ENCODE measurements around the gene KLHL29.

DNA sequence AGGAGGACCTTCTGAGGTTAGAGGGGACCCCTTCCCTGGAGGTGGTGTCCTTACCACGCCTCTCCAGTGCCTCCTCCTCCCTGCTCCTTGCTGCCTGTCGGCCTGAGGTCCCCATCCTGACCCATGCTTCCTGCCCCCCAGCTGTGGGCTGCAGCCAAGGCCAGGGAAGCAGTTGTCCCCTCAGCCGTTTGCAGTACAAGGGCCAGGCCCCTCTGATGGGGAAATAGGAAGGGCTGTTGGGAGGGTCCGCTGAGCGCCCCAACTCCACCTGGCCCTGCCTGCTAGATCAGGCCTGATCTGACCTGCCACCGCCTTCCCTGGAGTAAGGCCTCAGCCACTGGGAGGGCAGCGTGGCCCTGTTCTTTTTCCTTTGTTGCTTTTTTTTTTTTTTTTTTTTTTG is 219.8 kb downstream of the KLHL29 start:
- TF ChIP-seq POU2F2 (IDR thresholded peaks at IDR 0.05; ENCODE audit: low read depth, low read length) (no peak), TAF1 (IDR thresholded peaks at IDR 0.05; ENCODE audit: low read depth, low read length) (no peak)
